DND-41 (cell line): ENCODE data around the gene PRPSAP2.

Experiments used
- EZH2 ChIP-seq: IDR thresholded peaks from 3 replicates; pipeline ENCODE4 v1.6.1; 2012; ENCODE audit warnings: borderline replicate concordance, low read depth, mild to moderate bottlenecking, moderate library complexity, low read length, inconsistent platforms; ENCODE audit not compliant: severe bottlenecking
- TF ChIP-seq, protein P1 (sequence below): IDR thresholded peaks from 2 replicates; pipeline ENCODE4 v1.5.1; 2012; ENCODE audit warnings: borderline replicate concordance, low read length, moderate library complexity, mild to moderate bottlenecking; ENCODE audit not compliant: poor library complexity, severe bottlenecking; ENCODE audit errors: extremely low read depth

DNA sequence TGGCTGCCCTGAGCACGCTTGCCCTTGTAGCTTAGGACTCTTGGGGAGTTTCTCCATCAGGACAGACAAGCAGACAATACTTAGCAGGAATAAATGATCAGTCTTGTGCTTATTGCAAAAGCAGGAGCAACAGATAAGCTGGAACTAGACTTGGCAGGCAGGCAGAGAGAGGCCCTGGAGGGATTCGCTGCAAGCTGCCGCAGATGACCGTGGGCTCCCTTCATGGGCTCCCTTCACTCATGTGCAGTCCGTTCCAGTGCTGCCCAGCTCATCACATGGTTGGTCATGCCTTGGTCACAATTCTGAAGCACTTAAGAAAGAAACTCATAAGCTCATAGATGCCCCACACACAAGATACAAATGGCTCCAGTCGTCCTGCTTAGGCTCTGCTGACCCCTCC lies 91.6 kb downstream of the PRPSAP2 start:
- TF ChIP-seq, protein P1, sequence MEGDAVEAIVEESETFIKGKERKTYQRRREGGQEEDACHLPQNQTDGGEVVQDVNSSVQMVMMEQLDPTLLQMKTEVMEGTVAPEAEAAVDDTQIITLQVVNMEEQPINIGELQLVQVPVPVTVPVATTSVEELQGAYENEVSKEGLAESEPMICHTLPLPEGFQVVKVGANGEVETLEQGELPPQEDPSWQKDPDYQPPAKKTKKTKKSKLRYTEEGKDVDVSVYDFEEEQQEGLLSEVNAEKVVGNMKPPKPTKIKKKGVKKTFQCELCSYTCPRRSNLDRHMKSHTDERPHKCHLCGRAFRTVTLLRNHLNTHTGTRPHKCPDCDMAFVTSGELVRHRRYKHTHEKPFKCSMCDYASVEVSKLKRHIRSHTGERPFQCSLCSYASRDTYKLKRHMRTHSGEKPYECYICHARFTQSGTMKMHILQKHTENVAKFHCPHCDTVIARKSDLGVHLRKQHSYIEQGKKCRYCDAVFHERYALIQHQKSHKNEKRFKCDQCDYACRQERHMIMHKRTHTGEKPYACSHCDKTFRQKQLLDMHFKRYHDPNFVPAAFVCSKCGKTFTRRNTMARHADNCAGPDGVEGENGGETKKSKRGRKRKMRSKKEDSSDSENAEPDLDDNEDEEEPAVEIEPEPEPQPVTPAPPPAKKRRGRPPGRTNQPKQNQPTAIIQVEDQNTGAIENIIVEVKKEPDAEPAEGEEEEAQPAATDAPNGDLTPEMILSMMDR = no peak
- no peak for TF ChIP-seq EZH2
